MM.1S (cell line): Measurements from ENCODE around the gene ZNF768.

Source experiments
- DNase-seq: peaks from one replicate; pipeline ENCODE4 v3.0.0-alpha.2; 2015
- H2AFZ ChIP-seq: fragments of 300-600 bp; sonication (generic); 2 replicates; pipeline ENCODE4 v1.6.0; 2016; ENCODE audit warnings: antibody characterized with exemption, low read length
- H3F3A ChIP-seq: fragments of 300-600 bp; sonication (generic); 2 replicates; pipeline ENCODE4 v1.6.1; 2016; ENCODE audit warnings: mild to moderate bottlenecking, antibody characterized with exemption, low read length, moderate library complexity, mixed read lengths; ENCODE audit not compliant: insufficient read depth
- H3K27ac ChIP-seq: fragments of 300-600 bp; sonication (generic); 2 replicates; pipeline ENCODE4 v1.5.1; 2016; ENCODE audit warnings: mild to moderate bottlenecking, low read length
- H3K27me3 ChIP-seq: fragments of 300-600 bp; sonication (generic); replicated peaks from 2 replicates; pipeline ENCODE4 v1.6.0; 2016; ENCODE audit warnings: low read length; ENCODE audit not compliant: insufficient read depth
- H3K36me3 ChIP-seq: fragments of 300-600 bp; sonication (generic); replicated peaks from 2 replicates; pipeline ENCODE4 v1.6.1; 2016; ENCODE audit warnings: mild to moderate bottlenecking, low read length, mixed read lengths; ENCODE audit not compliant: insufficient read depth
- H3K4me1 ChIP-seq: fragments of 300-600 bp; sonication (generic); 2 replicates; pipeline ENCODE4 v1.6.1; 2016; ENCODE audit warnings: low read length, mixed read lengths
- H3K4me2 ChIP-seq: fragments of 300-600 bp; sonication (generic); 2 replicates; pipeline ENCODE4 v1.6.0; 2016; ENCODE audit warnings: low read depth, low read length
- H3K4me3 ChIP-seq: fragments of 300-600 bp; sonication (generic); 2 replicates; pipeline ENCODE4 v1.5.1; 2016; ENCODE audit warnings: low read length, mixed read lengths
- H3K79me2 ChIP-seq: fragments of 300-600 bp; sonication (generic); 2 replicates; pipeline ENCODE4 v1.6.1; 2016; ENCODE audit warnings: mixed run types, low read length, mixed read lengths
- H3K9ac ChIP-seq: fragments of 300-600 bp; sonication (generic); 2 replicates; pipeline ENCODE4 v1.6.1; 2016; ENCODE audit warnings: low read length, mixed read lengths
- H3K9me2 ChIP-seq: fragments of 300-600 bp; sonication (generic); replicated peaks from 2 replicates; pipeline ENCODE4 v1.6.1; 2016; ENCODE audit warnings: mild to moderate bottlenecking, low read length, mixed read lengths; ENCODE audit not compliant: insufficient read depth
- H3K9me3 ChIP-seq: fragments of 300-600 bp; sonication (generic); replicated peaks from 2 replicates; pipeline ENCODE4 v1.6.1; 2016; ENCODE audit warnings: mild to moderate bottlenecking, low read length, mixed read lengths; ENCODE audit not compliant: insufficient read depth
- H4K20me1 ChIP-seq: fragments of 300-600 bp; sonication (generic); 2 replicates; pipeline ENCODE4 v1.6.1; 2016; ENCODE audit warnings: mild to moderate bottlenecking, low read length, moderate library complexity, mixed read lengths; ENCODE audit not compliant: insufficient read depth
- EZH2 ChIP-seq: fragments of 300-600 bp; sonication (generic); optimal IDR thresholded peaks from 2 replicates; pipeline ENCODE3; 2017; ENCODE audit warnings: low read depth, mild to moderate bottlenecking, antibody characterized with exemption, low read length, mixed read lengths
- EZH2phosphoT487 ChIP-seq: fragments of 300-600 bp; sonication (generic); IDR thresholded peaks from 2 replicates; pipeline ENCODE4 v1.6.1; 2018; ENCODE audit warnings: antibody characterized with exemption, low read length
- TF ChIP-seq, protein P1 (sequence below): fragments of 300-600 bp; sonication (generic); IDR thresholded peaks from 2 replicates; pipeline ENCODE4 v1.5.1; 2016; ENCODE audit warnings: antibody characterized with exemption, low read length, mixed read lengths

Gene ZNF768

GRCh38 chr16:30557957-30558788, 31.8 kb upstream of the ZNF768 start, which contains the start of gene ZNF764:
Gene ZNF764, minus strand, starts transcription at chr16:30558374. Its CDS starts 192 bp downstream, at chr16:30558182.
- peak within 1 kb of the TSS; percentile 83 for H3K27ac ChIP-seq
- H3K9me2 ChIP-seq: no peaks in the 10 kb centered on the region
- H3K9me3 ChIP-seq: no peaks in the 10 kb centered on the region
- H3K4me1 ChIP-seq: no peaks in the 10 kb centered on the region
- no peaks in the 10 kb centered on the region for H4K20me1 ChIP-seq
- TF ChIP-seq, protein P1, sequence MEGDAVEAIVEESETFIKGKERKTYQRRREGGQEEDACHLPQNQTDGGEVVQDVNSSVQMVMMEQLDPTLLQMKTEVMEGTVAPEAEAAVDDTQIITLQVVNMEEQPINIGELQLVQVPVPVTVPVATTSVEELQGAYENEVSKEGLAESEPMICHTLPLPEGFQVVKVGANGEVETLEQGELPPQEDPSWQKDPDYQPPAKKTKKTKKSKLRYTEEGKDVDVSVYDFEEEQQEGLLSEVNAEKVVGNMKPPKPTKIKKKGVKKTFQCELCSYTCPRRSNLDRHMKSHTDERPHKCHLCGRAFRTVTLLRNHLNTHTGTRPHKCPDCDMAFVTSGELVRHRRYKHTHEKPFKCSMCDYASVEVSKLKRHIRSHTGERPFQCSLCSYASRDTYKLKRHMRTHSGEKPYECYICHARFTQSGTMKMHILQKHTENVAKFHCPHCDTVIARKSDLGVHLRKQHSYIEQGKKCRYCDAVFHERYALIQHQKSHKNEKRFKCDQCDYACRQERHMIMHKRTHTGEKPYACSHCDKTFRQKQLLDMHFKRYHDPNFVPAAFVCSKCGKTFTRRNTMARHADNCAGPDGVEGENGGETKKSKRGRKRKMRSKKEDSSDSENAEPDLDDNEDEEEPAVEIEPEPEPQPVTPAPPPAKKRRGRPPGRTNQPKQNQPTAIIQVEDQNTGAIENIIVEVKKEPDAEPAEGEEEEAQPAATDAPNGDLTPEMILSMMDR: no peak; the same call in 1 of the 2 replicates
- TF ChIP-seq EZH2phosphoT487 (no peak), EZH2 (no peak)
- DNase-seq: peak; percentile 97
- no peaks in the 10 kb centered on the region for H3K36me3 ChIP-seq
- H3K4me2 ChIP-seq: peak within 1 kb of the TSS; percentile 76
- peaks cover 10% of the 10 kb centered on the region for H3F3A ChIP-seq
- peak within 1 kb of the TSS; percentile 80 for H3K4me3 ChIP-seq
- H3K9ac ChIP-seq: peak within 1 kb of the TSS; percentile 90
- H3K27me3 ChIP-seq: no peaks in the 10 kb centered on the region
- H2AFZ ChIP-seq: peak within 1 kb of the TSS; percentile 94
- H3K79me2 ChIP-seq: peaks cover 30% of the 10 kb centered on the region

- Histone ChIP-seq H3F3A (peaks cover 10% of the 10 kb centered on the region), H4K20me1 (no peaks in the 10 kb centered on the region), H3K79me2 (peaks cover 30% of the 10 kb centered on the region), H3K27ac (peak overlapping the region; percentile 83; the same call in 1 of the 2 replicates), H3K9me2 (no peaks in the 10 kb centered on the region), H2AFZ (peak overlapping the region; percentile 94), H3K27me3 (no peaks in the 10 kb centered on the region), H3K9ac (peak overlapping the region; percentile 90), H3K36me3 (no peaks in the 10 kb centered on the region), H3K4me2 (peak overlapping the region; percentile 76), H3K4me3 (peak overlapping the region; percentile 80), H3K4me1 (no peaks in the 10 kb centered on the region), H3K9me3 (no peaks in the 10 kb centered on the region)
- no peak for TF ChIP-seq EZH2
- TF ChIP-seq EZH2phosphoT487: no peak
- TF ChIP-seq, protein P1: no peak
- peak; percentile 52 for DNase-seq
These were observed 31.3 kb upstream of the ZNF768 start for GRCh38 chr16:30557707-30557956.

- no peak overlapping the region for H3K9ac ChIP-seq
- TF ChIP-seq EZH2phosphoT487 (no peak), EZH2 (no peak)
- TF ChIP-seq, protein P1: no peak
- no peak overlapping the region for H3K4me3 ChIP-seq
- H3K79me2 ChIP-seq: peaks cover 30% of the 10 kb centered on the region
- no peak for DNase-seq
- no peaks in the 10 kb centered on the region for H4K20me1 ChIP-seq
- no peaks in the 10 kb centered on the region for H3K36me3 ChIP-seq
- H3K4me2 ChIP-seq: no peak overlapping the region
- no peaks in the 10 kb centered on the region for H3K9me3 ChIP-seq
- H3K27ac ChIP-seq: no peak overlapping the region
- no peaks in the 10 kb centered on the region for H3K27me3 ChIP-seq
- H3K9me2 ChIP-seq: no peaks in the 10 kb centered on the region
- H2AFZ ChIP-seq: no peak overlapping the region
- peaks cover 10% of the 10 kb centered on the region for H3F3A ChIP-seq
- no peaks in the 10 kb centered on the region for H3K4me1 ChIP-seq
These were observed 29.7 kb upstream of the ZNF768 start for GRCh38 chr16:30556125-30556473.
